H1 (cell line): Measurements from ENCODE around the gene PLEKHA5.

Source experiments
- CHD7 ChIP-seq: fragments of 300-600 bp; sonication (generic); IDR thresholded peaks from 2 replicates; pipeline ENCODE4 v1.7.1; 2012; ENCODE audit warnings: low read length, moderate library complexity, mild to moderate bottlenecking, inconsistent platforms; ENCODE audit not compliant: insufficient replicate concordance
- CREB1 ChIP-seq: IDR thresholded peaks from 2 replicates; pipeline ENCODE4 v1.6.1; 2012; ENCODE audit warnings: inconsistent platforms
- CTCF ChIP-seq, 3 experiments: IDR thresholded peaks; 1 replicate in 2 of 3; 2 replicates in 1 of 3; pipeline versions ENCODE4 v1.5.1 to v1.6.1; 2011; ENCODE audit warnings: low read length in 3 of 3, mild to moderate bottlenecking in 3 of 3, inconsistent platforms in 2 of 3, low read depth in 1 of 3, moderate library complexity in 1 of 3; ENCODE audit not compliant: insufficient read depth in 1 of 3; ENCODE audit errors: control extremely low read depth in 1 of 3
- EP300 ChIP-seq, 2 experiments: IDR thresholded peaks; 1 replicate in 1 of 2; 2 replicates in 1 of 2; pipeline ENCODE4 v1.6.1; 2011 to 2012; ENCODE audit warnings: low read depth in 2 of 2, low read length in 2 of 2, mild to moderate bottlenecking in 2 of 2, borderline replicate concordance in 1 of 2, inconsistent platforms in 1 of 2, moderate library complexity in 1 of 2
- JUND ChIP-seq: IDR thresholded peaks from 2 replicates; pipeline ENCODE4 v1.6.1; 2011; ENCODE audit warnings: mild to moderate bottlenecking, improper control_type of control experiment, low read length
- KDM1A ChIP-seq: fragments of 200-600, 300-600 bp; sonication (generic); IDR thresholded peaks from 2 replicates; pipeline ENCODE4 v1.7.1; 2016; ENCODE audit warnings: mild to moderate bottlenecking, low read length, borderline replicate concordance
- MAX ChIP-seq: IDR thresholded peaks from 2 replicates; pipeline ENCODE4 v1.6.1; 2012; ENCODE audit warnings: inconsistent platforms
- POLR2A ChIP-seq, 2 experiments: IDR thresholded peaks; 1 replicate in 1 of 2; 2 replicates in 1 of 2; pipeline ENCODE4 v1.6.1; 2011; ENCODE audit warnings: low read depth in 2 of 2, low read length in 2 of 2, mild to moderate bottlenecking in 2 of 2; ENCODE audit errors: control extremely low read depth in 1 of 2
- SIN3A ChIP-seq, 2 experiments: IDR thresholded peaks in 1 of 2; conservative IDR thresholded peaks in 1 of 2; 2 replicates each; pipeline ENCODE4 v1.6.1; 2011 to 2012; ENCODE audit warnings: low read length in 2 of 2, improper control_type of control experiment in 1 of 2, low read depth in 1 of 2, mild to moderate bottlenecking in 1 of 2
- SP2 ChIP-seq: IDR thresholded peaks from 2 replicates; pipeline ENCODE4 v1.6.1; 2012; ENCODE audit warnings: mild to moderate bottlenecking, low read length, inconsistent platforms
- TEAD4 ChIP-seq: IDR thresholded peaks from 2 replicates; pipeline ENCODE4 v1.6.1; 2012; ENCODE audit warnings: low read depth, low read length, inconsistent platforms, mixed read lengths
- YY1 ChIP-seq: IDR thresholded peaks from 2 replicates; pipeline ENCODE4 v1.6.1; 2011; ENCODE audit warnings: low read depth, mild to moderate bottlenecking, low read length
- ZNF274 ChIP-seq: IDR thresholded peaks from 2 replicates; pipeline ENCODE4 v1.7.0; 2012; ENCODE audit warnings: low read length, borderline replicate concordance; ENCODE audit errors: extremely low read depth

GRCh38 chr12:19080918-19081317, 48.6 kb upstream of the PLEKHA5 start:
- TF ChIP-seq YY1 (no peak), CREB1 (no peak), TEAD4 (no peak), CHD7 (no peak), SP2 (no peak), CTCF (IDR thresholded peaks at IDR 0.05; ENCODE audit: control extremely low read depth in 1 of 3, insufficient read depth in 1 of 3, low read depth in 1 of 3, low read length in 3 of 3) (no peak), SIN3A (conservative IDR thresholded peaks at IDR 0.05 in 1 of 2, IDR thresholded peaks at IDR 0.05 in 1 of 2; ENCODE audit: low read depth in 1 of 2, low read length in 2 of 2) (no peak), MAX (no peak), JUND (no peak), POLR2A (IDR thresholded peaks at IDR 0.05; ENCODE audit: control extremely low read depth in 1 of 2, low read depth in 2 of 2, low read length in 2 of 2) (no peak), EP300 (IDR thresholded peaks at IDR 0.05; ENCODE audit: borderline replicate concordance in 1 of 2, low read depth in 2 of 2, low read length in 2 of 2) (no peak), ZNF274 (no peak), KDM1A (no peak)
